Measurements from ENCODE around the gene HLA-DOA.

DNA sequence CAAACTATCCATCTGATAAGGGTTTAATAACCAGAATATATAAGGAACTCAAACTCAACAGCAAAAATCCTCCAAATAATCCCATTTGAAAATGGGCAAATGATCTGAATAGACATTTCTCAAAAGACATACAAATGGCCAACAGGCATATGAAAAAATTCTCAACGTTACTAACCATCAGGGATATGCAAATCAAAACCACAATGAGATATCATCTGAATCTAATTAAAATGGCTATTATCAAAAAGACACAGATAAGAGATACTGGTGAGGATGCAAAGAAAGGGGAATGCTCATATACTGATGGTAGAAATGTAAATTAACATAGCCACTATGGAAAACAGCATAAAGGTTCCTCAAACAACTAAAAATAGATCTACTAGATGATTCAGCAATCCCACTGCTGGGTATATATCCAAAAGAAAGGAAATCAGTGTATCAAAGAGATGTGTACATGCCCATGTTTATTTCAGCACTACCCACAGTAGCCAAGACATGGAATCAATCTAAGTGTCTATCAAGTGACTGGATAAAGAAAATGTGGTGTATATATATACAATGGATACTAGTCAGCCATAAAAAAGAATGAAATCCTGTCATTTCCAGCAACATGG, 47.1 kb downstream of the HLA-DOA start:
- TF ChIP-seq, protein P1, sequence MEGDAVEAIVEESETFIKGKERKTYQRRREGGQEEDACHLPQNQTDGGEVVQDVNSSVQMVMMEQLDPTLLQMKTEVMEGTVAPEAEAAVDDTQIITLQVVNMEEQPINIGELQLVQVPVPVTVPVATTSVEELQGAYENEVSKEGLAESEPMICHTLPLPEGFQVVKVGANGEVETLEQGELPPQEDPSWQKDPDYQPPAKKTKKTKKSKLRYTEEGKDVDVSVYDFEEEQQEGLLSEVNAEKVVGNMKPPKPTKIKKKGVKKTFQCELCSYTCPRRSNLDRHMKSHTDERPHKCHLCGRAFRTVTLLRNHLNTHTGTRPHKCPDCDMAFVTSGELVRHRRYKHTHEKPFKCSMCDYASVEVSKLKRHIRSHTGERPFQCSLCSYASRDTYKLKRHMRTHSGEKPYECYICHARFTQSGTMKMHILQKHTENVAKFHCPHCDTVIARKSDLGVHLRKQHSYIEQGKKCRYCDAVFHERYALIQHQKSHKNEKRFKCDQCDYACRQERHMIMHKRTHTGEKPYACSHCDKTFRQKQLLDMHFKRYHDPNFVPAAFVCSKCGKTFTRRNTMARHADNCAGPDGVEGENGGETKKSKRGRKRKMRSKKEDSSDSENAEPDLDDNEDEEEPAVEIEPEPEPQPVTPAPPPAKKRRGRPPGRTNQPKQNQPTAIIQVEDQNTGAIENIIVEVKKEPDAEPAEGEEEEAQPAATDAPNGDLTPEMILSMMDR (conservative IDR thresholded peaks at IDR 0.05; ENCODE audit: low read depth, low read length), result no peak
- no peak for TF ChIP-seq EZH2 (IDR thresholded peaks at IDR 0.05; ENCODE audit: borderline replicate concordance, low read depth, low read length, poor library complexity, severe bottlenecking)
